Thyroid gland (tissue), 4 donors: ENCODE measurements around the gene TNFRSF11A. TPM values are rescaled to one million over a fixed set of nuclear protein-coding genes. Genes with fewer than 3 reads are reported as not detected.

Experiments
- DNase-seq, 2 donors: peaks; one replicate each; pipeline ENCODE4 v3.0.0-alpha.2; 2019
- H3K27ac ChIP-seq, 3 donors: fragments of 200-600 bp; sonication (generic); 1 replicate in 2 of 3; 2 replicates in 1 of 3; pipeline ENCODE4 v1.5.1; 2016 to 2019; ENCODE audit warnings: mild to moderate bottlenecking in 1 of 3, moderate library complexity in 1 of 3
- H3K27me3 ChIP-seq: fragments of 200-600 bp; sonication (generic); one replicate; pipeline ENCODE4 v1.5.1; 2019
- H3K36me3 ChIP-seq, 2 donors: fragments of 200-600 bp; sonication (generic); one replicate each; pipeline ENCODE4 v1.5.1; 2016 to 2019
- H3K4me1 ChIP-seq, 2 donors: fragments of 200-600 bp; sonication (generic); one replicate each; pipeline ENCODE4 v1.5.1; 2017 to 2019
- H3K4me3 ChIP-seq, 3 donors: fragments of 200-600 bp; sonication (generic); replicated peaks in 1 of 3; 1 replicate in 2 of 3; 2 replicates in 1 of 3; pipeline ENCODE4 v1.5.1; 2016; ENCODE audit warnings: mild to moderate bottlenecking in 1 of 3
- H3K9me3 ChIP-seq: fragments of 200-600 bp; sonication (generic); one replicate; pipeline ENCODE4 v1.5.1; 2017
- POLR2A ChIP-seq, 2 donors: fragments of 450-650 bp; IDR thresholded peaks; one replicate each; pipeline ENCODE4 v1.6.1; 2017; ENCODE audit warnings: antibody characterized with exemption in 2 of 2, mild to moderate bottlenecking in 2 of 2, moderate library complexity in 1 of 2
- WGBS, 2 donors: methylation state at CpG; one replicate each; pipeline ENCODE4 v1.1.5; 2017; 5-methylcytosine and 5-hydroxymethylcytosine counted together
- intact Hi-C: fragments of 100-400 bp; cut with DNase I; formaldehyde crosslinking; loops from one replicate; pipeline ENCODE4 v1.15.1; 2023
- total RNA-seq, 4 donors: library from RNA; depleted of rRNA; stranded (reverse); fragments of >200 nt; gene quantifications; one replicate each; pipeline ENCODE4 v1.2.3, GENCODE V29; 2016
- TF ChIP-seq, protein P1 (sequence below), 6 experiments: fragments of 200-600 bp in 3 of 6; fragments of 450-650 bp in 3 of 6; sonication (generic) in 3 of 6; IDR thresholded peaks; one replicate each; pipeline ENCODE4 v1.5.1; 2016 to 2019; ENCODE audit warnings: antibody characterized with exemption in 6 of 6, mild to moderate bottlenecking in 2 of 6, inconsistent platforms in 1 of 6, moderate library complexity in 1 of 6

TNFRSF11A gene
- total RNA-seq, 4 donors from 2014 or later, result 3.3 to 11.6 (median 6.7) TPM

DNA sequence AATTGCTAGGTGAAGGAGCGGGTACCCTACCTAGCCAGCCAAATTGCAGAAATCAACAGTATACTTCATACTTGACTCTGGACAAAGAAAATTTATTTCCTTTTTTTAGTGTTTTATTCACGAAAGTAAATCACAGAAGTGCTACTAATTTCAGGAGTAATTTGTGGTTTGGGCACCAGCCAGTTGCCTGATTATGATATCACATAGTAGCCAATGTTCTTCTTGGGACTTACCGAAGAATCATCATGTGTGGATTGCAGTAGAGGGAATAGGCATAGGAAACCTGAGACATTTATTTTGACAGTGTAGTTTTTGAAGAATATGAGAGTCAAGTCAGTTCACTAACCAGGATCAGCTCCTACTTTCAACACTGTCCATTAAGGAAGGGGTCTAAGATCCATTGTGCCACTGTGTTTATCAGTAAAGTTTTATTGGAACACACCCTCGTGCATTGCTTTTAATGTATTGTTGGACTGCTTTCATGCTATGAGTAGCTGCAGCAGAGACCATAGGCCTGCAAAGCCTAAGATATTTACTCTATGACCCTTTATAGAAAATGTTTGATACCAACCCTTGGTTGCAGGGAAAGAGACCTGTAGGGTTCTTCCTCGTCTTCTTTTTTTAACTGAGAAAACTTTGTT is 32.1 kb downstream of the TNFRSF11A start:
- Histone ChIP-seq H3K4me3 (no peak overlapping the region), H3K36me3 (no peaks in the 10 kb centered on the region), H3K27me3 (no peaks in the 10 kb centered on the region), H3K9me3 (no peaks in the 10 kb centered on the region), H3K4me1 (no peaks in the 10 kb centered on the region), H3K27ac (no peak overlapping the region)
- TF ChIP-seq, protein P1, sequence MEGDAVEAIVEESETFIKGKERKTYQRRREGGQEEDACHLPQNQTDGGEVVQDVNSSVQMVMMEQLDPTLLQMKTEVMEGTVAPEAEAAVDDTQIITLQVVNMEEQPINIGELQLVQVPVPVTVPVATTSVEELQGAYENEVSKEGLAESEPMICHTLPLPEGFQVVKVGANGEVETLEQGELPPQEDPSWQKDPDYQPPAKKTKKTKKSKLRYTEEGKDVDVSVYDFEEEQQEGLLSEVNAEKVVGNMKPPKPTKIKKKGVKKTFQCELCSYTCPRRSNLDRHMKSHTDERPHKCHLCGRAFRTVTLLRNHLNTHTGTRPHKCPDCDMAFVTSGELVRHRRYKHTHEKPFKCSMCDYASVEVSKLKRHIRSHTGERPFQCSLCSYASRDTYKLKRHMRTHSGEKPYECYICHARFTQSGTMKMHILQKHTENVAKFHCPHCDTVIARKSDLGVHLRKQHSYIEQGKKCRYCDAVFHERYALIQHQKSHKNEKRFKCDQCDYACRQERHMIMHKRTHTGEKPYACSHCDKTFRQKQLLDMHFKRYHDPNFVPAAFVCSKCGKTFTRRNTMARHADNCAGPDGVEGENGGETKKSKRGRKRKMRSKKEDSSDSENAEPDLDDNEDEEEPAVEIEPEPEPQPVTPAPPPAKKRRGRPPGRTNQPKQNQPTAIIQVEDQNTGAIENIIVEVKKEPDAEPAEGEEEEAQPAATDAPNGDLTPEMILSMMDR (IDR thresholded peaks at IDR 0.05), result no peak
- no peak for TF ChIP-seq POLR2A (IDR thresholded peaks at IDR 0.05)
- intact Hi-C loops, result no loop called here
- no peak for DNase-seq
- WGBS, 2 donors, result 80 to 90% methylated on average over 5 of the region's 5 CpGs

DNA sequence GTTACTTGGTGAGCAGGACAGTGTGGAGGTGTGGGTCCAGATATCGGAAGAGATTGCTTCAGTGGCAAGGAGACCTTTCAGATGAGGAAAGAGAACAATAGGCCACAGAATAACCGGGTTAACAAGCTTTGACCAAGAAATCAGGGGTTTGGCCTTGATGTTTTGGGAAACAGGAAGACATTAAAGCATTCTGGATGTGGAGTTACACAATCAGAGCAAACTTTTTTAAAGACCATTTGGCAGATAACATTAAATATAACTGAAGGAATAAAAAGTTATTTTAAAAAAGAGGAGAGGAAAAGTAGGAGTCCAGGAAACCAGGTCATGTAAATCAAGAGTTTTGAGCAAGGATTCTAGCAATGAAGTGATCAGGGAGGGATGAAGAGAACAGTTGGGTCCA is 35.7 kb downstream of the TNFRSF11A start:
- Histone ChIP-seq H3K27me3 (no peaks in the 10 kb centered on the region), H3K4me3 (no peak overlapping the region), H3K27ac (no peak overlapping the region), H3K4me1 (no peaks in the 10 kb centered on the region), H3K9me3 (no peaks in the 10 kb centered on the region), H3K36me3 (no peaks in the 10 kb centered on the region)
- WGBS, 2 donors, result 81 to 84% methylated on average over 2 of the region's 2 CpGs
- intact Hi-C loops, result no loop called here
- TF ChIP-seq POLR2A (IDR thresholded peaks at IDR 0.05), result no peak
- TF ChIP-seq, protein P1 (IDR thresholded peaks at IDR 0.05), result no peak
- DNase-seq, result no peak

DNA sequence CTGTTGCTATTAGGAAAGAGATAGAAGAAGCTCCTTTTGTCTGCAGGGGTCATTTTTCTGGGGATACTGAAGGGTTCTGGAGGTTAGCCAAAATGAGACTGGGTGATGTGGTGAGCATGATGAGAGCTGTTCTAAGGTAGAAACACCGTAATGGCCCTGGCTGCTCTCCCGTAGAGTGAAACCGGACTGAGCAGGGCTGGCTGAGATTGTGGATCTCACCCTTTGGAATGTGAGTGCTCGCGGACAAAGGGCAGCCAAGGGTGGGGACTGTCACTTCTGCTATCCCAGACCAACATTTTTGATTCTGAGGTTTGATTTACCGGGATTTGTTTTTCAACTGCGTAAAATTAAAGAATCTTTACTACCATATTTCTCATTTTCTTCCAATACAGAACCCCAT is 36.2 kb downstream of the TNFRSF11A start:
- H3K27me3 ChIP-seq, result no peaks in the 10 kb centered on the region
- intact Hi-C loops, result no loop called here
- no peak for DNase-seq
- no peak for TF ChIP-seq POLR2A (IDR thresholded peaks at IDR 0.05)
- TF ChIP-seq, protein P1 (IDR thresholded peaks at IDR 0.05), result no peak
- no peaks in the 10 kb centered on the region for H3K4me1 ChIP-seq
- no peak overlapping the region for H3K4me3 ChIP-seq
- no peaks in the 10 kb centered on the region for H3K9me3 ChIP-seq
- no peak overlapping the region for H3K27ac ChIP-seq
- 88 to 92% methylated on average over 7 of the region's 7 CpGs for WGBS, 2 donors
- H3K36me3 ChIP-seq, result no peaks in the 10 kb centered on the region

DNA sequence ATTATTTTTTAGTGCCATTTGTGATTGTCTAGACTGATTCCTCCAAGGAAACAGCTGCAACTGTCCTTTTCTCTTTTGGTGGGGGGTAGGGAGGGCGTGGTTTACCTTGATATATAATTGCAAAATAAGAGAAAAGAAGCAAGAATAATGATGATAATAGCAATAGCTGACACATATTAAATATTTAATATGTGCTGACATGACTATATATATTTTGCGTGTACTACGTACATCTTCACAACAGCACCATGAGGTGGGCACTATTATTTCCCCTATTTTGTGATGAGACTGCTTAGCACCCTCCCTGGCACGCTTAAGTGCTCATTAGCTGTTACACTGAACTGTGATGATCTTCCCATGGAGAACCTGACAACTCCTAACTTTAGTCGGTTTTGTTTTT is 39.4 kb downstream of the TNFRSF11A start:
- WGBS, 2 donors, result 83% methylated on average over 5 of the region's 5 CpGs
- intact Hi-C loops, result no loop called here
- Histone ChIP-seq H3K27ac (no peak overlapping the region), H3K36me3 (no peaks in the 10 kb centered on the region), H3K9me3 (no peaks in the 10 kb centered on the region), H3K4me3 (no peak overlapping the region), H3K27me3 (no peaks in the 10 kb centered on the region), H3K4me1 (no peaks in the 10 kb centered on the region)
- no peak for DNase-seq
- TF ChIP-seq POLR2A (IDR thresholded peaks at IDR 0.05), result no peak
- TF ChIP-seq, protein P1 (IDR thresholded peaks at IDR 0.05), result no peak

DNA sequence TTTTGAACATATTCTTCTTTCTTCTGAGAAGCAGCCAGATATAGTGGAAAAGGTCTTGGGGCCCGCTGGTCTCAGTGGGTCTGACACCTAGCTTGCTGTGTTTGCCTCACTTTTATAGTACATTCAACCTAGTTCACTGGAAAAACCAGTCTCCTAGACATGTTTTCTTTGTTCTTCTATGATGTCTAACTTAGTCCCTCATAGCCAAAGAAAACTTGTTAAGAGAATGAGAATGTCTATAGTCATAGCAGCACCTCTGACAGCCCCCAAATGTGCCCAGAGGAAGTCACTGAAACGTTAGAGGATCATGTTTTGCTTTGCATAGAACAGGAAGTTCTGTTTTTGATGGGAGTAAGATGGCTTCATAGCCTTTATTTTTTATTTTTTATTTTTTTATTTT is 40.3 kb downstream of the TNFRSF11A start:
- Histone ChIP-seq H3K4me3 (no peak overlapping the region), H3K4me1 (no peaks in the 10 kb centered on the region), H3K27ac (no peak overlapping the region), H3K36me3 (no peaks in the 10 kb centered on the region), H3K27me3 (no peaks in the 10 kb centered on the region), H3K9me3 (no peaks in the 10 kb centered on the region)
- no peak for DNase-seq
- intact Hi-C loops, result no loop called here
- no peak for TF ChIP-seq POLR2A (IDR thresholded peaks at IDR 0.05)
- TF ChIP-seq, protein P1 (IDR thresholded peaks at IDR 0.05), result no peak
- 29 to 46% methylated on average over 2 of the region's 2 CpGs for WGBS, 2 donors
